IPS-20b (cell line): ENCODE data around the gene NAIF1.
"Not testable (repeated sequence)": the region's sequence is repeated elsewhere in the genome, so short reads cannot be mapped to it uniquely, and the experiment has no call there.

Experiments
- H3K27ac ChIP-seq: one replicate; pipeline ENCODE4 v1.5.1; 2013; ENCODE audit warnings: low read length
- H3K27me3 ChIP-seq: 2 replicates; pipeline ENCODE4 v1.6.1; 2013; ENCODE audit warnings: mild to moderate bottlenecking, low read length, inconsistent platforms; ENCODE audit not compliant: insufficient read depth
- H3K36me3 ChIP-seq: 2 replicates; pipeline ENCODE4 v1.6.1; 2013; ENCODE audit warnings: low read depth, mild to moderate bottlenecking, inconsistent platforms, low read length, moderate library complexity; ENCODE audit not compliant: insufficient read depth
- H3K4me1 ChIP-seq: 2 replicates; pipeline ENCODE4 v1.6.1; 2013; ENCODE audit warnings: mild to moderate bottlenecking, control low read depth, inconsistent platforms, low read length, moderate library complexity; ENCODE audit not compliant: insufficient read depth
- H3K4me3 ChIP-seq: 2 replicates; pipeline ENCODE4 v1.5.1; 2013; ENCODE audit warnings: mild to moderate bottlenecking, low read length, inconsistent platforms
- H3K9ac ChIP-seq: 2 replicates; pipeline ENCODE4 v1.6.1; 2013; ENCODE audit warnings: low read depth, mild to moderate bottlenecking, inconsistent platforms, low read length, moderate library complexity
- H3K9me3 ChIP-seq: 2 replicates; pipeline ENCODE4 v1.6.1; 2013; ENCODE audit warnings: mild to moderate bottlenecking, low read depth, low read length, inconsistent platforms; ENCODE audit not compliant: insufficient read depth

The NAIF1 gene

GRCh38 chr9:128026773-128027541 is 40.2 kb downstream of the NAIF1 start:
- Histone ChIP-seq H3K4me1 (peaks cover 2% of the 10 kb centered on the region; the same call in 1 of the 2 replicates), H3K27ac (no peak overlapping the region), H3K27me3 (no peaks in the 10 kb centered on the region), H3K9ac (no peak overlapping the region), H3K36me3 (no peaks in the 10 kb centered on the region), H3K4me3 (no peak overlapping the region), H3K9me3 (no peaks in the 10 kb centered on the region)

- Histone ChIP-seq H3K36me3 (no peaks in the 10 kb centered on the region), H3K27ac (no peak overlapping the region), H3K4me1 (peaks cover 2% of the 10 kb centered on the region; the same call in 1 of the 2 replicates), H3K4me3 (no peak overlapping the region), H3K9me3 (no peaks in the 10 kb centered on the region), H3K27me3 (no peaks in the 10 kb centered on the region), H3K9ac (no peak overlapping the region)
Observed at GRCh38 chr9:128026255-128026772, 40.8 kb downstream of the NAIF1 start.

GRCh38 chr9:128025736-128026135 is 41.4 kb downstream of the NAIF1 start:
- Histone ChIP-seq H3K27me3 (no peaks in the 10 kb centered on the region), H3K9ac (no peak overlapping the region), H3K27ac (no peak overlapping the region), H3K36me3 (no peaks in the 10 kb centered on the region), H3K9me3 (no peaks in the 10 kb centered on the region), H3K4me3 (no peak overlapping the region), H3K4me1 (peaks cover 2% of the 10 kb centered on the region; the same call in 1 of the 2 replicates)

- Histone ChIP-seq H3K9ac (no peak overlapping the region), H3K27ac (no peak overlapping the region), H3K36me3 (no peaks in the 10 kb centered on the region), H3K4me1 (peaks cover 2% of the 10 kb centered on the region; the same call in 1 of the 2 replicates), H3K4me3 (no peak overlapping the region), H3K9me3 (no peaks in the 10 kb centered on the region), H3K27me3 (no peaks in the 10 kb centered on the region)
Observed at GRCh38 chr9:128024761-128025308, 42.3 kb downstream of the NAIF1 start.

GRCh38 chr9:128023671-128024070 is 43.4 kb downstream of the NAIF1 start:
- not testable (repeated sequence) for H3K27ac ChIP-seq, H3K4me3 ChIP-seq, H3K27me3 ChIP-seq, H3K36me3 ChIP-seq, H3K9ac ChIP-seq, H3K9me3 ChIP-seq, H3K4me1 ChIP-seq

GRCh38 chr9:128022886-128023285 is 44.2 kb downstream of the NAIF1 start:
- no peak overlapping the region for H3K4me3 ChIP-seq
- peaks cover 2% of the 10 kb centered on the region; the same call in 1 of the 2 replicates for H3K4me1 ChIP-seq
- no peak overlapping the region for H3K27ac ChIP-seq
- H3K36me3 ChIP-seq = no peaks in the 10 kb centered on the region
- H3K9me3 ChIP-seq = no peaks in the 10 kb centered on the region
- H3K27me3 ChIP-seq = no peaks in the 10 kb centered on the region
- no peak overlapping the region for H3K9ac ChIP-seq

GRCh38 chr9:128021098-128021497 is 46.0 kb downstream of the NAIF1 start:
- H3K36me3 ChIP-seq = no peaks in the 10 kb centered on the region
- H3K9me3 ChIP-seq = no peaks in the 10 kb centered on the region
- H3K4me3 ChIP-seq = no peak overlapping the region
- no peaks in the 10 kb centered on the region for H3K27me3 ChIP-seq
- H3K27ac ChIP-seq = no peak overlapping the region
- no peaks in the 10 kb centered on the region for H3K4me1 ChIP-seq
- H3K9ac ChIP-seq = no peak overlapping the region

GRCh38 chr9:128020692-128021091 is 46.4 kb downstream of the NAIF1 start:
- no peak overlapping the region for H3K9ac ChIP-seq
- H3K27ac ChIP-seq = no peak overlapping the region
- H3K9me3 ChIP-seq = no peaks in the 10 kb centered on the region
- H3K4me3 ChIP-seq = no peak overlapping the region
- no peaks in the 10 kb centered on the region for H3K27me3 ChIP-seq
- H3K36me3 ChIP-seq = no peaks in the 10 kb centered on the region
- H3K4me1 ChIP-seq = no peaks in the 10 kb centered on the region

GRCh38 chr9:128015696-128016095 is 51.4 kb downstream of the NAIF1 start:
- H3K9ac ChIP-seq = no peak overlapping the region
- H3K36me3 ChIP-seq = no peaks in the 10 kb centered on the region
- H3K4me3 ChIP-seq = no peak overlapping the region
- no peak overlapping the region for H3K27ac ChIP-seq
- no peaks in the 10 kb centered on the region for H3K9me3 ChIP-seq
- no peaks in the 10 kb centered on the region for H3K27me3 ChIP-seq
- H3K4me1 ChIP-seq = peaks cover 4% of the 10 kb centered on the region; the same call in 1 of the 2 replicates
